GM20431 (cell line): ENCODE data around the gene NEMF.

Experiments used
- in situ Hi-C: fragments of 300-500 bp; cut with MseI, MboI; formaldehyde crosslinking; loops from one replicate; pipeline ENCODE4 v1.15.0; 2020; ENCODE audit warnings: low sequenced_read_pairs; ENCODE audit not compliant: unreplicated experiment

The NEMF gene

DNA sequence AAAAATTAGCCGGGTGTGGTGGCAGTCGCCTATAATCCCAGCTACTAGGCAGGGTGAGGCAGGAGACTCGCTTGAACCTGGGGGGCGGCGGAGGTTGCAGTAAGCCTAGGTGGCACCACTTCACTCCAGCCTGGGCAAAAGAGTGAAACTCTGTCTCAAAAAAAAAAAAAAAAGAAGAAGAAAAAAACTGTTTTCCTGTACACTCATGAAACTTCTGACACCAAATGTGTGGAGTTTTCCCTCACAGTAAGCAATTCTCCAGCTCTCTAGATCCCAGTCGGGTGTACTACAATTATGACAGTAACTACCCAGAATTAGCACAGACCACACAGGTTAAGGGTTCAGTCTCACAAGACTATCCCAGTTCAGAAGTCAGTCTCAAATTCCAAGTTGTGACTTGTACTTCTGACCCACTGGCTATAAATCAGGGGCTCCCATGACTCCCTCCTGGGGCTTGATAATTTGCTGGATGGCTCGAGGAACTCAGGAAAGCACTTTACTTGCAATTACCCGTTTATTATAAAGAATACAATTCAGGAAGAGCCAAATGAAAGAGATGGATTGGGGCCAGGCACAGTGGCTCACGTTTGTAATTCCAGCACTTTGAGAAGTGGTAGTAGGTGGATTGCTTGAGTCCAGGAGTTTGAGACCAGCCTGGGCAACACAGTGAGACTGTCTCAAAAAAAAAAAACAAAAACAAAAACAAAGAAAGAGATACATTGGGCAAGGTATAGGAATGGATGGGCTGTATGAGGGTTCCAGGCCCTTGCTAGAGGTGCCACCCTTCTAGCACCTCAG lies 27.9 kb upstream of the NEMF start:
- in situ Hi-C loops, result no loop called here

DNA sequence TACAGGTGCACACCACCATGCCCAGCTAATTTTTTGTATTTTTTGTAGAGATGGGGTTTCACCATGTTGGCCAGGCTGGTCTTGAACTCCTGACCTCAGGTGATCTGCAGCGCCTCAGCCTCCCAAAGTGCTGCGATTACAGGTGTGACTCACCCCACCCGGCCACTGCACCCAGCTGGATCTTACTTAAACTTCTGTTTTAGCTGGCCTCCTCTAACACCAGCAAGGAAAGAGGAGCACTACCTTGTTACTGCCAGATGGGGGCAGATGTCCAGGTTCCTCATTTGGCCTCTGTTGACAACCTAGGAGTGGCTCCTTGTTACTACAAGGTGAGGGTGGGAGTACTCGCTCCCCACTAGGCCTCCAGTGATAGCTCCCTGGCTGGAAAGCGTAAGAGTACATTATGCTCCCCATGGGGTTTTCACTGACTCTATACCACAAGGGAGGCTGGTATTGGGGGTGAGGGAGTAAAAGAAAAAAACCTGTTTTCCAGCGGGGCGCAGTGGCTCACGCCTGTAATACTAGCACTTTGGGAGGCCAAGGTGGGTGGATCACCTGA lies 27.1 kb upstream of the NEMF start:
- in situ Hi-C loops, result loop anchor here (10.0 kb wide), 1 partner anchor 225 kb away; no protein-coding TSS in a partner anchor

DNA sequence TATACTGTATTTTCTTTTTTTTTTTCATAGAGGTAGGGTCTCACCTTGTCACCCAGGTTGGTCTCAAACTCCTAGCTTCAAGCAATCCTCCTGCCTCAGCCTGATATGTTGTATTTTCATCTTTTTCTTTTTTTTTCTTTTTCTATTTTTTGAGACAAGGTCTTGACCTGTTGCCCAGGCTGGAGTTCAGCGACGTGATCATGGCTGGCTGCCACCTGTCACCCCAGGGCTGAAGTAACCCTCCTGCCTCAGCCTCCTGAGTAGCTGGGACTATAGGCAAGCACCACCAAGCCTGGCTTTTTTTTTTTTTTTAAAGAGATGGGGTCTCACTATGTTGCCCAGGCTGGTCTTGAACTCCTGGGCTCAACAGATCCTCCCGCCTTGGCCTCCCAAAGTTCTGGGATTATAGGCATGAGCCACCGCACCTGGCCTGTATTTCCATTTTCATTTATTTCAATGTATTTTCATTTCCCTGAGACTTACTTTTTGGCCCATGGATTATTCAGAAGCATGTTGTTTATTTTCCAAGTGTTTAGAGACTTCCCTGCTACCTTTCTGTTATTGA lies 24.1 kb upstream of the NEMF start:
- in situ Hi-C loops, result loop anchor here (10.0 kb wide), 1 partner anchor 228 kb away; no protein-coding TSS in a partner anchor

GRCh38 chr14:49875640-49876198 lies 23.1 kb upstream of the NEMF start:
- in situ Hi-C loops, result loop anchor here (10.0 kb wide), 1 partner anchor 229 kb away; no protein-coding TSS in a partner anchor

DNA sequence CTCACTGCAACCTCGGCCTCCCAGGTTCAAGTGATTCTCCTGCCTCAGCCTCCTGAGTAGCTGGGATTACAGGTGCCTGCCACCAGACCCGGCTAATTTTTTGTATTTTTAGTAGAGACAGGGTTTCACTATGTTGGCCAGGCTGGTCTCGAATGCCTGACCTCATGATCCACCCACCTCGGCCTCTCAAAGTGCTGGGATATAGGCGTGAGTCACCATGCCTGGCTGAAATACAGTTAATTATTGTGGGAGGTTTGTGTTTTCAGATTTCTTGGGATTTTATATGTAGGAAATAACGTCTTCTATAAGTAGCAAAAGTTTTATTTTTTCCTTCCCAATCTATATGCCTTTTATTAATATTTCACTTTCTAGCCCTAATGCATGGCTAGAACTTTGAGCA lies 21.0 kb upstream of the NEMF start:
- in situ Hi-C loops, result loop anchor here (10.0 kb wide), 1 partner anchor 231 kb away; no protein-coding TSS in a partner anchor

- in situ Hi-C loops, result loop anchor here (10.0 kb wide), 1 partner anchor 234 kb away; no protein-coding TSS in a partner anchor
These were observed 18.3 kb upstream of the NEMF start for GRCh38 chr14:49870908-49871307.

GRCh38 chr14:49868720-49869114 lies 16.1 kb upstream of the NEMF start:
- in situ Hi-C loops, result no loop called here

DNA sequence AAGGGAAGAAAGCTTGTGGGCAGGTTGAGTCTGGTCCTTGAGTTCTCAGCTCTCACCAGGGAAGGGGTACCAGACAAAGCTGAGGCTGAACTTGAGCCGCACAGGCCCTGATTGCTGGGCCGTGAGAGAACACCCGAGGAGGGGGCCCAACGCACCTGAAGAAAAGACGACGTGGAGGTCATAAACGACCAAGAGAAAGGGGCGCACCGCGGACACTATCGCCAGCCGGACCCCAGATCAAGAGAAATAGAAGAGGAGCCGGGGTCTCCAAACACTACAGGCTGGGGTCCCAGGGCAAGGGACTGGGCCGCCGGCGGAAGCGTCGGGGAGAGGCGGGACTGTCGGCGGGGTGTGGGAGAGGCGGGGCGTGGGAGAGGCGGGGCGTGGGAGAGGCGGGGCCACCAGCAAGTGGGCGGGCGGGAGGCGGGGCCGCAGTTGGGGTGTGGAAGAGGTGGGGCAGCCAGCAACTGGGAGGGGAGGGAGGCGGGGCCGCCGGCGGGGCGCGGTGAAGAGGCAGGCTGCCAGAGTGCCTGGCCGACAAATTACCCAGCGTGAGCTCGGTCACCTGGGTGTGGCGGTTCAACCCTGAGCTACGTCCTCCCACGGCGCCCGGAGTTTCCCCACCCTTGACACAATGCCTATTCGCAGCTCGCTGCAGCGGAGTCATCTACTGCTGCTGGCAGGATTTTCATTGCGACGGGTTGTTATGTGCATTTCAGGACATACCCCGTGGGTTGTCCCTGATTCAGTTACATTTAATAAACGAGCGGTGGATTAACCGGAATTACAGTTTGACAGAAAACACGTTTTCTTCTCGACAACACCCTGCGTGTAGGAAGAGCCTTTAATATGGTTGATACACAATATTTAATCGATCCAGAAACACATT lies 15.5 kb upstream of the NEMF start:
- in situ Hi-C loops, result no loop called here

DNA sequence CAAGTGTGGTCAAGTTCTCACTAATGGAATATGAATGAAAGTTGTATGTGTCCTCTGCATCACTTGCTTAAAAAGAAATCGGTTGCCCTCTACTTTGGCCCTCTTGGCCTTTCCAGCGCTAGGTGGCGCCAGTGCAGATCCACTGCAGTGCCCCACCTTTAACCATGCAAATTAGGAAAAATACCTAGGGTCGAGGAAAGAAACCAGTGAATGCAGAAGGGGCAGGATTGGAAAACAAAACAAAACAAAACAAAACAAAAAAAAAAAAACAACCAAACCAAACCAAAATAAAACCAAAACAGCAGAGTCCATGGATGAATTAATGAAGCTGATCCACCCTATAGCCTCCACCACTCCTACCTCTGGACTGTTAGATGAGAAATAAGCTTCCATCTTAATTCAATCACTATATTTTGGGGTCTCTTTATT lies 12.9 kb upstream of the NEMF start:
- in situ Hi-C loops, result no loop called here

DNA sequence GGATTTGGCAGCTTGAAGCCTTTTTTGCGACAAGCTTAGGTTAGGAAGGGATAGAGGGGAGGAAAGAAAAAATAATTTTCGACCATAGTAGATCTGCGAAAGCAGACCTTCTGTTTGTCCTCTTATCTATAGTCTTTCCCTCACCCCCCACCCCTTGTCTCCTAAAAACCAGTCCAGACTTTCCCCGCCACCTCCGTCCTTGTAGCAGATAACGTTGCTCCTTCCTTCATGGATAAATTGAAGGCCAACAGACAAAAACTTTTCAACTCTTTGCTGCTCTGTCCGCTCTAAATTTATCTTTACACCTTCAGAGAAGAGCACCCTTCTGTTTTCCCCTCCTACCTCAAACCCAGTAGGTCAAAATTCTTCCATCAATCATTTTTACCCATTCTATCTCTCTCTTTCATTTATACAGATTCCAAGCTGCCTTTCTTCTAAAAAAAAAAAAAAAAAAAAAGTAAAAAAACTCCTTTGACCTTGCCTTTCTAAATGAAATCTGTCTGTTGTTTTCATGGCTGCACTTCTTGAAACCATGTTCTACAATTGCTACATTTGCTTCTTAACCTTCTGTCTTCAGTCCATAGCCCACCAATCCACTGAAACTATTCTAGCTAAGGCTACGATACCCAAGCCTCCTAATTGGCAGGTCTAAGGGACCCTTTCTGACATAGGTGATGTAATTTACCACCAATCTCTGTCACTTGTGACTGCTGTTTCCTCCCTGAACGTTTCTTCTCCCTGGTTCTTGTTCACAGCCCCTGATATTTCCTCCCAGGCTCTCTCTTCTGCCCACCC lies 11.1 kb upstream of the NEMF start:
- in situ Hi-C loops, result no loop called here

GRCh38 chr14:49862089-49862673 lies 9.6 kb upstream of the NEMF start:
- in situ Hi-C loops, result no loop called here

GRCh38 chr14:49861699-49862088 lies 9.1 kb upstream of the NEMF start:
- in situ Hi-C loops, result no loop called here

DNA sequence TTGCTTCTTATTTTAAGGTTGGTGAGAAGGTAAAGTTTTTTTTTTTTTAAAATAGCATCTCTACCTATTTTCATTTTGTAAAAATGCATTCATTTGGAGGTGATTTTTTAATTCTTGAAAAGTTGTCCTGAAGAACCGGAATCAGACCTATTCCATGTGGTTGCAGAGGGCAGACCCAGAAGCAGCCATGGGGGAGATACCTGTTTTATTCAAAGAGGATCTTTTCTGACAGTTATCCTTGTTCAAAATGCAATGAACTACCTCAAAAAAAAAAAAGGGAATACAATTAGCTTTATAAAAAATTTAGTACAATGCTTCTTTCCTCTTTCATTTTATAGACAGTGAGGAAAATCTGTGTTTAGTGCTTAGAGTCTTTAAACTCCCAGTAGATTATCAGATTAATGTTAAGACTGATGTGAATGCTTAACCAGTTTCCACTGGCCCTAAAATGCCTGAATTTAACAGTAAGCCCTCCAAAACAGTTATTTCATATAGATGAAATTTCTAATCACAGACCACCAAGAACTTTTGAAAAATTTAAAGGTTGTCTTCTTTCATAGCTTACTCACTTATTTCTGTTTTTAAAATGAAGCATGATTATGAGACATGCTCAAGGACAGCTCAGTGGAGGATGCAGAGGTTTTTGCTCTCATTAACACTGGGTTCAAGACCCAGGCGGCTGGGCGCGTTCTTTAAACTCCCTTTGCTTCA lies 8.6 kb upstream of the NEMF start:
- in situ Hi-C loops, result no loop called here

- in situ Hi-C loops, result no loop called here
These were observed 5.8 kb upstream of the NEMF start for GRCh38 chr14:49858383-49858782.

- in situ Hi-C loops, result no loop called here
These were observed 4.9 kb upstream of the NEMF start for GRCh38 chr14:49857427-49858003.

- in situ Hi-C loops, result no loop called here
These were observed 1.2 kb upstream of the NEMF start for GRCh38 chr14:49853572-49854375.

DNA sequence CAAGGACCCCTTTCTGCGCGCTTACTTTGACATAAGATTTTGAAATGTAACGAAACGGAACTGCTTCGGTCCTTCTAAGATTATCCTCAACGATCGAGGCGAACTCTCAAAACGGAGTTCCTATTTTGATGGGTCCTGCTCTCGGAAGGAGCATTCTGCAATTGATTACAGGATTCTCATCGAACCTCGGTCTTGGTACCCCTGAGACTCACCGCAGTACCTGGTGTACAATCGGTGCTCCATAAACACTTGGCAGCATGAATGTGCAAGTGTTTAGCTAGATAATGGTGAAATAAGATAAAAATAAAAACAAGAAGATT lies 530 bp upstream of the NEMF start:
- in situ Hi-C loops, result no loop called here
